A549 (cell line): ENCODE measurements around the gene STYX.

Experiments
- CEBPB ChIP-seq, 2 experiments: fragments of >200 bp in 1 of 2; sonication (Bioruptor Twin) in 1 of 2; formaldehyde crosslinking in 1 of 2; IDR thresholded peaks; 2 replicates each; pipeline ENCODE4 v1.6.1; 2012 to 2016
- JUNB ChIP-seq: fragments of >200 bp; sonication (Bioruptor Twin); formaldehyde crosslinking; IDR thresholded peaks from 2 replicates; pipeline ENCODE4 v1.6.1; 2016
- MAFK ChIP-seq: fragments of 450-650 bp; IDR thresholded peaks from 2 replicates; pipeline ENCODE4 v1.6.1; 2014; ENCODE audit not compliant: partially characterized antibody
- MYC ChIP-seq: IDR thresholded peaks from 2 replicates; pipeline ENCODE4 v1.6.1; 2012; ENCODE audit warnings: mild to moderate bottlenecking, inconsistent platforms, low read length, improper control_type of control experiment, borderline replicate concordance
- PHF8 ChIP-seq: fragments of 200-600 bp; sonication (generic); IDR thresholded peaks from 2 replicates; pipeline ENCODE4 v1.6.1; 2016; ENCODE audit warnings: low read depth, mild to moderate bottlenecking, antibody characterized with exemption, moderate library complexity, borderline replicate concordance
- POLR2A ChIP-seq: IDR thresholded peaks from 2 replicates; pipeline ENCODE4 v1.6.1; 2012; ENCODE audit warnings: mild to moderate bottlenecking, low read length
- POLR2AphosphoS2 ChIP-seq: conservative IDR thresholded peaks from 2 replicates; pipeline ENCODE4 v1.6.1; 2012; ENCODE audit warnings: low read length, improper control_type of control experiment, inconsistent platforms
- RARB ChIP-seq: fragments of 250-450 bp; sonication (Bioruptor Pico); IDR thresholded peaks from 2 replicates; pipeline ENCODE4 v1.8.0; 2021; ENCODE audit warnings: mild to moderate bottlenecking, moderate library complexity
- RCOR1 ChIP-seq: fragments of 150-350 bp; IDR thresholded peaks from 2 replicates; pipeline ENCODE4 v1.6.1; 2014; ENCODE audit warnings: antibody characterized with exemption, low read length, low read depth
- RFX5 ChIP-seq: fragments of 450-650 bp; IDR thresholded peaks from 2 replicates; pipeline ENCODE4 v1.7.1; 2014; ENCODE audit warnings: antibody characterized with exemption, mild to moderate bottlenecking, moderate library complexity
- SMC3 ChIP-seq: fragments of >200 bp; sonication (Bioruptor Twin); formaldehyde crosslinking; IDR thresholded peaks from 3 replicates; pipeline ENCODE4 v1.6.1; 2018; ENCODE audit warnings: inconsistent platforms
- TF ChIP-seq, protein P1 (sequence below): fragments of 450-650 bp; IDR thresholded peaks from 2 replicates; pipeline ENCODE4 v1.6.1; 2014; ENCODE audit warnings: antibody characterized with exemption
- TF ChIP-seq, protein P2 (sequence below): fragments of >200 bp; sonication (Bioruptor Twin); formaldehyde crosslinking; IDR thresholded peaks from 3 replicates; pipeline ENCODE4 v1.5.1; 2016
- TF ChIP-seq, protein P3 (sequence below): fragments of 200-600 bp; sonication (generic); IDR thresholded peaks from 2 replicates; pipeline ENCODE4 v1.6.1; 2016; ENCODE audit warnings: antibody characterized with exemption, mild to moderate bottlenecking, moderate library complexity

DNA sequence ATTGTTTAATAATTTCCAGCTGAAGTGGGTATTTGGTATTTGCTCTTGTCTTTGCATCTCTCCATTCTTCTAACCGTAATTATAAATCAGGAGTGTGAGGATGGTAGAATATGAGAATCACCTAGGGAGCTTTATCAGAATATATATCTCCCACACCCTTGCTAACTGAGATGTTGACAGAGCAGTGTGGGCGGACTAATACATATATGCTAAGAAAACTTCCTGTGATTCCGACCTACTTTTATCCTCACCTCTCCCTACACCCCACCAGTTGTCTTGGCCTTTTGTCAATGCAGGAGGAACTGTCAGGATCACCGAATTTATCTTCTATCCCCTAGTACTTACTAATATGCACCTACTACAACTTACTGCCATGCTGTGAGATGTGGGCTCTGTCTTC is 76.1 kb downstream of the STYX start:
- no peak for TF ChIP-seq PHF8
- TF ChIP-seq, protein P1, sequence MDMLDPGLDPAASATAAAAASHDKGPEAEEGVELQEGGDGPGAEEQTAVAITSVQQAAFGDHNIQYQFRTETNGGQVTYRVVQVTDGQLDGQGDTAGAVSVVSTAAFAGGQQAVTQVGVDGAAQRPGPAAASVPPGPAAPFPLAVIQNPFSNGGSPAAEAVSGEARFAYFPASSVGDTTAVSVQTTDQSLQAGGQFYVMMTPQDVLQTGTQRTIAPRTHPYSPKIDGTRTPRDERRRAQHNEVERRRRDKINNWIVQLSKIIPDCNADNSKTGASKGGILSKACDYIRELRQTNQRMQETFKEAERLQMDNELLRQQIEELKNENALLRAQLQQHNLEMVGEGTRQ, result no peak
- TF ChIP-seq, protein P2, sequence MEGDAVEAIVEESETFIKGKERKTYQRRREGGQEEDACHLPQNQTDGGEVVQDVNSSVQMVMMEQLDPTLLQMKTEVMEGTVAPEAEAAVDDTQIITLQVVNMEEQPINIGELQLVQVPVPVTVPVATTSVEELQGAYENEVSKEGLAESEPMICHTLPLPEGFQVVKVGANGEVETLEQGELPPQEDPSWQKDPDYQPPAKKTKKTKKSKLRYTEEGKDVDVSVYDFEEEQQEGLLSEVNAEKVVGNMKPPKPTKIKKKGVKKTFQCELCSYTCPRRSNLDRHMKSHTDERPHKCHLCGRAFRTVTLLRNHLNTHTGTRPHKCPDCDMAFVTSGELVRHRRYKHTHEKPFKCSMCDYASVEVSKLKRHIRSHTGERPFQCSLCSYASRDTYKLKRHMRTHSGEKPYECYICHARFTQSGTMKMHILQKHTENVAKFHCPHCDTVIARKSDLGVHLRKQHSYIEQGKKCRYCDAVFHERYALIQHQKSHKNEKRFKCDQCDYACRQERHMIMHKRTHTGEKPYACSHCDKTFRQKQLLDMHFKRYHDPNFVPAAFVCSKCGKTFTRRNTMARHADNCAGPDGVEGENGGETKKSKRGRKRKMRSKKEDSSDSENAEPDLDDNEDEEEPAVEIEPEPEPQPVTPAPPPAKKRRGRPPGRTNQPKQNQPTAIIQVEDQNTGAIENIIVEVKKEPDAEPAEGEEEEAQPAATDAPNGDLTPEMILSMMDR, result no peak
- no peak for TF ChIP-seq MAFK
- no peak for TF ChIP-seq POLR2A
- TF ChIP-seq POLR2AphosphoS2, result no peak
- no peak for TF ChIP-seq RCOR1
- TF ChIP-seq JUNB, result no peak
- TF ChIP-seq SMC3, result no peak
- TF ChIP-seq RARB (CRISPR knock-in tag), result no peak
- TF ChIP-seq MYC, result no peak
- no peak for TF ChIP-seq RFX5
- TF ChIP-seq, protein P3, sequence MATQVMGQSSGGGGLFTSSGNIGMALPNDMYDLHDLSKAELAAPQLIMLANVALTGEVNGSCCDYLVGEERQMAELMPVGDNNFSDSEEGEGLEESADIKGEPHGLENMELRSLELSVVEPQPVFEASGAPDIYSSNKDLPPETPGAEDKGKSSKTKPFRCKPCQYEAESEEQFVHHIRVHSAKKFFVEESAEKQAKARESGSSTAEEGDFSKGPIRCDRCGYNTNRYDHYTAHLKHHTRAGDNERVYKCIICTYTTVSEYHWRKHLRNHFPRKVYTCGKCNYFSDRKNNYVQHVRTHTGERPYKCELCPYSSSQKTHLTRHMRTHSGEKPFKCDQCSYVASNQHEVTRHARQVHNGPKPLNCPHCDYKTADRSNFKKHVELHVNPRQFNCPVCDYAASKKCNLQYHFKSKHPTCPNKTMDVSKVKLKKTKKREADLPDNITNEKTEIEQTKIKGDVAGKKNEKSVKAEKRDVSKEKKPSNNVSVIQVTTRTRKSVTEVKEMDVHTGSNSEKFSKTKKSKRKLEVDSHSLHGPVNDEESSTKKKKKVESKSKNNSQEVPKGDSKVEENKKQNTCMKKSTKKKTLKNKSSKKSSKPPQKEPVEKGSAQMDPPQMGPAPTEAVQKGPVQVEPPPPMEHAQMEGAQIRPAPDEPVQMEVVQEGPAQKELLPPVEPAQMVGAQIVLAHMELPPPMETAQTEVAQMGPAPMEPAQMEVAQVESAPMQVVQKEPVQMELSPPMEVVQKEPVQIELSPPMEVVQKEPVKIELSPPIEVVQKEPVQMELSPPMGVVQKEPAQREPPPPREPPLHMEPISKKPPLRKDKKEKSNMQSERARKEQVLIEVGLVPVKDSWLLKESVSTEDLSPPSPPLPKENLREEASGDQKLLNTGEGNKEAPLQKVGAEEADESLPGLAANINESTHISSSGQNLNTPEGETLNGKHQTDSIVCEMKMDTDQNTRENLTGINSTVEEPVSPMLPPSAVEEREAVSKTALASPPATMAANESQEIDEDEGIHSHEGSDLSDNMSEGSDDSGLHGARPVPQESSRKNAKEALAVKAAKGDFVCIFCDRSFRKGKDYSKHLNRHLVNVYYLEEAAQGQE, result no peak
- TF ChIP-seq CEBPB (IDR thresholded peaks at IDR 0.05), result no peak
